Umbilical cord (tissue), 2 donors: ENCODE results near the gene HES1. TPM values are rescaled to one million over a fixed set of nuclear protein-coding genes. Genes with fewer than 3 reads are reported as not detected.
"Not testable (repeated sequence)": the region's sequence is repeated elsewhere in the genome, so short reads cannot be mapped to it uniquely, and the experiment has no call there.

ENCODE experiments used
- DNase-seq: peaks from one replicate; pipeline ENCODE4 v3.0.0-alpha.2; 2015; ENCODE audit warnings: low spot score
- total RNA-seq: library from RNA; depleted of rRNA; stranded (reverse); fragments of >200 nt; gene quantifications from one replicate; pipeline ENCODE4 v1.2.3, GENCODE V29; 2014; ENCODE audit warnings: low replicate concordance; ENCODE audit not compliant: insufficient read depth

The HES1 gene
- total RNA-seq, 1 donor from 2014 or later: 10.1 TPM

GRCh38 chr3:194140520-194141414, 4.8 kb downstream of the HES1 start:
- DNase-seq: peak; percentile 75

GRCh38 chr3:194141415-194142155, 5.6 kb downstream of the HES1 start:
- DNase-seq: peak; percentile 93

DNA sequence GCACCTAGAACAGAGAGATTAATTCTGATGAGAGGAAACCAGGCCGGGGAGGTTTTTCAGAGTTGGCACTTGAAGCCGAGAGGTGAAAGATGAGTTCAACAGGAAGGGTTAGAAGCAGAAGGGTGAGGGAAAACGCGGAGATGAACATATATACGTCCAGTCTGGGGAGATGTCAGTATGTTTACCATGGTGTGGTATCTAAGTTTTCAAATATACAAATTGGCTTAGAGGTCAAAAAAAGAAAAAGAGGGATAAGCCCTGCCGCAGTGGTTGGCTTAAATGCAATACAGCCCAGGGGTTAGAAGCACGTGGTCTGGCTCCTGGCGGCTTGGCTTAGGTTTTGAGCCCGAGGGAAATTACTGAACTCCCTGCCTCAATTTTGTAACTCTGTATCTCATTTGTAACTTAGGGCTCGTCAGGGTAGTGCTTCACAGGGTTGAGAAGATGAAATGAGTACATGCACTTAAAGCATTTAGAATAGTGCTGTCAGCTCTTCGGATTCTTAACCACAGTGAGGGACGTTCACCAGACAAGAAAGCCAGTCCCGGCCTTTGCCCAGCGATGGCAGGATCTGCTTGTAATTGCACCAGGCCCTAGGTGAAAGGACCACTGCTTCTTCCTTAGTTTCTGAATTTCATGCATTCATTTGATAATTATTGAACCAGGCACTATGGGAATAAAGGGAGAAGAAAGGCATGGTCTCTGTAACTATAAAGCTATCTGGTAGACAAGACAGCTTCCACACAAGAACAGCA, 6.4 kb downstream of the HES1 start:
- DNase-seq: peak; percentile 80

- DNase-seq: no peak
These were observed 9.8 kb downstream of the HES1 start for GRCh38 chr3:194145702-194146101.

DNA sequence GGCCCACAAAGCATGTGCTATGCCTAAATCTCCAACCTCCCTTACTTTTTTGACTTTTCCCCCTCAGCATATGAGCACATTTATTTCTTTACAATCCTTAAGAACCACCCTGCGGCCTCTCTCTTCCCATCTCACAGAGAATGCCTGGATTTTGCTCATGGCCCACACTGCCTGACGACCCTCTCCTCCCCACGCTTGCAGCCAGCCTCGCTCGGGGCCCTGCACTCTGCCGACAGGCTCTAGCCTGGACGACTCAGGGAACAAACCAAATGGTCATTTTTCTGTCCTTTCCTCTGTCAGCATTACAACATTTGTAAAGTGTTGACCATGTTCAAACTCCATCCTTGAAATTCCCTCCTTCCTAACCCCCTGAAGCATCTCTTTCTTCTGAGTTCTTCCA, 11.7 kb downstream of the HES1 start:
- no peak for DNase-seq

DNA sequence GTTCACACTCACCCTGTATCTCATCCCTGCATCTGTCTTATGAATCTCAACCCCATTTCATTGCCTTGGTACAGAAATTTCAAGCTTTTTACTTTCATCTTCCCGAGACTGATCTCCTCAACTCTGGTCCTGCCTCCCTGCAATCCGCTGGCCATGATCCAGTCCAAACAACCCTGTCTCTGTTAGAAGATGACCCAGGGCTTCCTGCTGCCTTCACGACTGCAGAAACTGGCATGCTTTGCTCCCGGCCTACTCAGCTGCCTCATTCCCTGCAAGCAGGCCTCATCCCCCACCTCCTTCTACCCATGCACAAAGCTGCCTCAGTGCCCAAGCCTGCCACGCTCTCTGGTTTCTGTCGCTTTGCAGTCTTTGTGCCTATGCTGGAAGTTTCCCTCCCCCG, 12.4 kb downstream of the HES1 start:
- peak; percentile 85 for DNase-seq

DNA sequence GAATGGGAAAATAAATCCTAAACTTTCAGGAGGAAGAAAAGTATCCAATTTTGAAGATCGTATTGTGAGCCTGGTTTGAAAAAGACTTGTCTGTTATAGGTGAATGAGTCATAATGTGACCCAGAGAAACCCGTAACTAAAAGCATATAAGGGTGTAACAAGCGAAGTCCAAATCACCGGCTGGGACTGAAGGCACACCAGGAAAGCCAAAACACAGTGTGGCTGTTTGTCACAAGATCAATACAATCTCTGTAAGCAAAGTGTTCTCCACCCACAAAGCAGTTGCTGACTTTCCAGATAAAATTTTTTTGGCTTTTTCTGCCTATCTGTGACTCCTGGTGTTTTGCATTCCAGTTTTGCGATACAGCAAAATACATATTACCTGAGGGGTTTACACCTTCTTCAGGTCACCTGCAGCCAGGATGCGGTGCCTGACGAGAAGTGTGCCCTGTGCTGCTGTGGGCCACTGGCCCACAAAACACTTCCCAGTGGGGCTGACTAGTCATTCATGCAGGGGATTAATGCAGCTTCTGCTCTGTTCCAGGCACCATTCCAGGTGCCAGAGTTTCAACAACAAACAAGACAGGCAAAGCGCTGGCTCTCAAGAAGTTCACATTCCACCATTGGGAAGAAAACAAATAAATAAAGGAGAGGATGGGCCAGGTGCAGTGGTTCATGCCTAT, 14.4 kb downstream of the HES1 start:
- no peak for DNase-seq

GRCh38 chr3:194150935-194151302, 15.0 kb downstream of the HES1 start:
- DNase-seq: not testable (repeated sequence)

DNA sequence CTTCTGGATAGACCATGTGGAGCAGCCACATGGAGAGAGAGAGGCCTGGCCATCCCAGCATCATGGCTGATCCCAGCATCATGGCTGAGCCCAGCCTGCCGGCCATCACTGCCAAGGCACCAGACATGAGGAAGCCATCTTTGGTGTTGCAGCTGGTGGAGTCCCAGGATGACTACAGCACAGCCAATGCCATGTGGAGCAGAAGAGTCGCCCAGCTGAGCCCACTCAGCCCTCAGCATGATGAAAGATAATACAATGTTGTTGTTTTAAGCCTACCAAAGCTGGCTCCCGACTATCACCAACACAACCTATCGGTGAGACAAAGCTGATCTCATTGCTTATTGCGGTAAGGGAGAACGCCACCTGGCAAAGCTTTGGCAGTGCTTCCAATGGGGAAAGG, 18.4 kb downstream of the HES1 start:
- no peak for DNase-seq

DNA sequence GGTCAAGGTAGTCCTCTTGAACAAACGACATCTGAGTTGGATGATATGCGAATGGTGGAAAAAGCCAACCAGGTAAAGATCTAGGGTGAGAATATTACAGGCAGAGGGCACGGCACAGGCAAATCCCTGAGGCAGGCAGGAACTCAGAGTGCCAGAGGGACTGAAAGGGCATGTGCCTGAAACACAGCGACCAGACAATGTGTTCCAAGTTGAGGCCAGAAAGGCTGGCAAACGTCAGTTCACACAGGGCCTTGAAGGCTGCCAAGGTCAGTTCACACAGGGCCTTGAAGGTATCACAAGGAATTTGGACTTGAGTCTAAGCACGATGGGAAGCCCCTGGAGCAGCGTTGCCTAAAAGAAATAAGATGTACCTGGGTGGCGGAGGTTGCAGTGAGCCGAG, 20.1 kb downstream of the HES1 start:
- DNase-seq: no peak

GRCh38 chr3:194158942-194159439, 23.0 kb downstream of the HES1 start:
- DNase-seq: no peak

DNA sequence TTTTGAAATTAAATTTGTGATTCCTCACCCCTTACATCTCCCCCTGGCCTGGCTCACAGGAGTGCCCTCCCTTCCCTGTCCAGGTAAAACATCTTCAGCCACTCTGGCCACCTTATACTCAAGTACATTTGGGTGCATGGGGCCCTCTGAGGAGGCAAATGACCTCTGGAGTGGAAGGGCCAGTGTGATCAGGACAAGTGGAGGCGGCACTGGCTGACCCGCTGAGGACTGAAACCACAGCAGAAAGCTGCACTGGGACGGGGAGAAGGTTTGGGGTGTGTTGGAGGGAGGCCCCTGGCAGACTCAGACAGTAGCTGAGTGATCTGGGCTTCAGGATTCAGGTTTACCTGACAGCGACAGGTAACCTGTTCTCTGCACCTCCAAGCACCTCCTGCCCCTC, 24.2 kb downstream of the HES1 start:
- no peak for DNase-seq

GRCh38 chr3:194161131-194162045, 25.4 kb downstream of the HES1 start:
- DNase-seq: peak; percentile 82

GRCh38 chr3:194162070-194162678, 26.2 kb downstream of the HES1 start:
- DNase-seq: peak; percentile 54

GRCh38 chr3:194162817-194163584, 27.1 kb downstream of the HES1 start:
- DNase-seq: no peak

DNA sequence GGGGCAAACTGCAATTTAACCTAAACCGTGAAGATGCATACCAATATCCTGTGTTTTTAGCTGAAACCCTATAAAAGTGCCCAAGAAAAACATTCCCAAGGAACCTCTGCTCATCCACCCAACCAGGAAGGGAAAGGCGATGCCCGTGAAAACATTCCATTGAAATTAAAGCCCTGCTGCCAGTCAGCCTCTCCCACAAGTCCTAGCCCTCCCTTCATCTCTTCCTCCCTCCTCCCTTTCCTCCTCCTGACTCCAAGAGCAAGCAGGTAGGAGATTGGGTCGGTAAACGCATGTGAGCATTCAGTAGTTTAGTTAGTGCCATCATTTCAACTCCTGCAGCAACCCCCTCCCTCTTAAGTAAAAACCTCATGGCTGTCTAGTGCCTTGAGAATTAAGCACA, 27.7 kb downstream of the HES1 start:
- no peak for DNase-seq

GRCh38 chr3:194164861-194165260, 28.9 kb downstream of the HES1 start:
- no peak for DNase-seq

DNA sequence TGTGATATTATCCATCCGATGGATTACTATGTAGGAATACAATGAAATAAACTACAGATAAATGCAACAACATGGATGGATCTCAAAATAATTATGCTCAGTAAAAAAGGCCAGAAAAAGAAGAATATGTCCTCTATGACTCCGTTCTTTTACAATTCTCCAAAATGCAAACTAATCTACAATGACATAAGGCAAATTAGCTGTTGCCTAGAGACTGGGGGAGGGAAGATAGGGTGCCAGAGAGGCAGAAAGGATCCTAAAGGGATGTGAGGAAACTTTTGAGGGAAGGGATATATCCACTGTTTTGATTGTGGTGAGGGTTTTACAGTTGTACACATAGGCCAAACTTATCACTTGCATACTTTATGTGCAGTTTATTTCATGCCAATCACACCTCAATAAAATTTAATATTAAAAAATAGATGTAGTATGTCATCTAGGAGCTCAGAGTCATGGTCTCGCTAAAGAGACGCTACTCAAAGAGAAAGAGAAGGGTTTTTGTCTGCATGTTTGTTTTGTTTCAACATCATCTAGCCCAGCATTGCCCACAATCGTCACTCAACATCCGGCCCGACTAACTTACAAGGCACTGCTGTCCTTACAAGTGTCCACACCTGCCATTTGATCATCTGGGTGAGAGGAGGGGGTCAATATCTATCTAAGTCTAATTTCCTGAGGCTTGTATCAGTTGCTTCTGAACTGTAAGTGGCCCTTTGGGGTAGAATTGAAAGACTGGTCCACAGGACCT, 29.5 kb downstream of the HES1 start:
- DNase-seq: no peak
